Stimulated activated CD4-positive, alpha-beta T cell treated with anti-CD3 and anti-CD28 coated beads, Interleukin-1b, Interleukin-23, amount 100 ng/mL, for 4 hours (primary cell): Measurements from ENCODE around the gene FRMD4B.
A peak's percentile ranks its signal among the peaks of the same experiment; 100 is the strongest.
"Not testable (repeated sequence)": the region's sequence is repeated elsewhere in the genome, so short reads cannot be mapped to it uniquely, and the experiment has no call there.

ENCODE experiments used
- DNase-seq, 2 donors: peaks; one replicate each; pipeline ENCODE4 v3.0.0-alpha.2; 2020; ENCODE audit warnings: low read depth in 2 of 2

FRMD4B gene

DNA sequence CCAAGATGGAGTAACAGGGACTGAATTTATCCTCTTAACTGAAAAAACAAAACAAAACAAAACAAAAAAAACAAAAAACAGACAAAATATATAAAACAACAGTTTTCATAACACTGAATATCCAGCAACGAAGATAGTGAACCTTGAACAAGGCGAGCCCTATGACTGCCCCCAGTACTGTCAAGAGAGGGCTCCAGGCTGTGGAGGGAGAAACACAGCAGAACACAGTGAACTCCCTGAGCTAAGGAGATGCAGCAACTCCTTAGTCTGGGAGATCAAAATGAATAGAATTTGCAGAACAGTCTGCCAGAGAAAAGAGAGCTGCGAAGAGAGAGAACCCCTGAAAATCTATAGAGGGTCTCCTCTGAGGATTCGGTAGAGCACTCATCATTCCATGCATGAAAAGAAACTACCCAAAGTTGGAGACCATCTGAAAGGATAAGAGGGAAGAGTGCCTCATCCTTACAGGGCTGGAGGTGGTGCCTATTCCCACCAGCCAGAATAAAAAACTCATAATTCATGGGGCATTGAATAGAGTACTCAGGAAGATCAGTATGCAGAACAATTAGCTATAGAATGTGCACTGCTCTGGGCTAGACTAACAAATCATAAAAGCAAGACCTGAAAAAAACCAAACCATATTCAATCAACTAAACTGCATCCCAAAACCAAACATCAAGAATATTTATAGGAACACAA is 101.8 kb downstream of the FRMD4B start:
- no peak for DNase-seq

DNA sequence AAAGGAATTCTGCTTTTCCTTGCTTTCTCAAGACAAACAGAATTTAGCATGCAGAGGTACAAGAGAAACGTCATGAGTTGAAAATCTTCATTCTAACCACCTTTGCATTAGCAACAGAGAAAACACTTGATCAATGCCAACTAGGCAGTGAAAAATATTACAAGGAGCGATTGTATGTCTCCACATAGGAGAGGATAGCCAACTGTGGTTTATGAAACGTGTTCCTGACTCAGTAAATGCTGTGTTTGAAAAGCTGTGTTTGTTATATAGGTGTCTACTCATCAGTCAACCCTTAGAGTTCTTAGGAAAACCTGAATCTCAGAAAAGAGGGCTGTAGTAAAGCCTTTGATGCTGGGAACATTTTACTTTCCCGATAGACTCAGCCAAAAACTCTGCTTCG is 102.4 kb downstream of the FRMD4B start:
- DNase-seq = no peak

DNA sequence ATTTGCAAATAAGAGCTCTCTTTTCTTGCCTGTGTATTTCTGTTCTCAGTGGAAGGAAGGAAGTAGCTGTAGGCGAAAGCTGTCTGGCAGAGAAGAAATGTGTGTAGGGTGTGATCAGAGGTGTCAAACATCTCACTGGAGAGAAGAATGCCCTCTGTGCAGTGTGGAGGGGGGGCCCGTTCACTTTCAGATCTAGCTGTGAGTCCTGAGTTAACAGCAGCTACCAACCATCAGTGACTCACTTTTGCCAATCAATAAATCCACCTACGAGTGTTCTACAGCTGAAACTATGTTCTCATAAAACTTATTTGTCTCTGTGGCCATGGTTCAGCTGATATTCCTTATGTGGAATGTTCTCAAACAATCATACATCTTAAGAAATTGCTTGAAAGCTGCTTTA is 103.7 kb downstream of the FRMD4B start:
- peak; percentile 39 to 53 for DNase-seq

DNA sequence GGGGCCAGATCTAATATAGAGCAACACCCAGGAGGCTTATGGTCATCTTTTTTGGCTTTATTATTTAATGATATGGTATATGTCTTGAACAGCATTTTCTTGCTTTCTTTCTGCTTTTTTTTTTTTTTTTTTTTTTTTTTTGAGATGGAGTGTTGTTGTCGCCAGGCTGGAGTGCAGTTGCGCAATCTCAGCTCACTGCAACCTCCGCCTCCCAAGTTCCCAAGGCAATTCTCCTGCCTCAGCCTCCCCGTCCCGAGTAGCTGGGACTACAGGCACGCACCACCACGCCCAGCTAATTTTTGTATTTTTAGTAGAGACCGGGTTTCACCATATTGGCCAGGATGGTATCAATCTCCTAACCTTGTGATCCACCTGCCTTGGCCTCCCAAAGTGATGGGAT is 108.5 kb downstream of the FRMD4B start:
- not testable (repeated sequence) for DNase-seq

DNA sequence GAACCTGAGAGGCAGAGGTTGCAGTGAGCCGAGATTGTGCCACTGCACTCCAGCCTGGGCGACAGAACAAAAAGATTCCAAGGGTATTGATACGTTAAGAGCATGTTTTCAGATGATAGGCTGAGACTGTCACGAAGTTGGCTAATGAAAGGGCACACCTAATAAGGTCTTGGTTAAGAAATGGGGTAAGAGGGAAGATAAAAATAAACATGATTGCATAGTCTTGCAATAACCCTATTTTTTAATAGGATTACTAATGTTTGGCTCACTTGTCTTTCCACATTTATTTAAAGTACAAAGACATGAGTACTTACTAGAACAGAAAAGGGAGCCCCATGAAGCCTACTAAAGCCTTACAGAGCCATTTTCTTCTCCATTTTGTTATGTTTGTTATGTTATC is 109.0 kb downstream of the FRMD4B start:
- DNase-seq = no peak

DNA sequence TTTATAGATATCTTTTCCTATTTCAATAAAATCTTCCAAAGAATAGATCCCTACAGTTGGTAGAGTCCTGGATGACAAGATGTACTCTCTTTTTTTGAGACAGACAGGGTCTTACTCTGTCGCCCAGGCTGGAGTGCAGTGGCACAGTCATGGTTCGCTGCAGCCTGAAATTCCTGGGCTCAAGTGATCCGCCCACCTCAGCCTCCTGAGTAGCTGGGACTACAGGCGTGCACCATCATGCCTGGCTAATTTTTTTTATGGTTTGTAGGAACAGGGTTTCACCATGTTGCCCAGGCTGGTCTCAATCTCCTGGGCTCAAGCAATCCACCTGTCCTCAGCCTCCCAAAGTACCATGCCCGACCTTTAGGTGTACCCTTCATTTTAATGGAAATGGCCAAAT is 109.7 kb downstream of the FRMD4B start:
- DNase-seq = not testable (repeated sequence)

DNA sequence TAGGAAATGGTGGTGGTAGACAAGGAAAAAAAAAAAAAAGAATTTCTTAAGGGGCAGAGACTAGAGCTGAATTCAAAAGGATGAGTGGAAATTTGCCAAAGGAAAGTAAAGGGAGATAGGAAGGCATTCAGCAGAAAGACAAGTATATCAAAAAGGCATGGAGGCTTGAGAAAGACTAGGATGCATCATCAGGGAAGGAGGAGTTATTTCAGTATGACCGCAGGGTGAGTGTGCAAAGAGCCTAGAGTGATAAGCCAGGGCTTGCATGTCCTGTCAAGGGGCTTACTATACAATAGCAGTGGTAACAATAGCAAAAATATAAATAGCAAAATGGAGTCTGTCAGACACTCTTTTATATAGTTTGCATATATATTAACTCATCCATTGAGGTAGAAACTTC is 112.0 kb downstream of the FRMD4B start:
- no peak for DNase-seq

DNA sequence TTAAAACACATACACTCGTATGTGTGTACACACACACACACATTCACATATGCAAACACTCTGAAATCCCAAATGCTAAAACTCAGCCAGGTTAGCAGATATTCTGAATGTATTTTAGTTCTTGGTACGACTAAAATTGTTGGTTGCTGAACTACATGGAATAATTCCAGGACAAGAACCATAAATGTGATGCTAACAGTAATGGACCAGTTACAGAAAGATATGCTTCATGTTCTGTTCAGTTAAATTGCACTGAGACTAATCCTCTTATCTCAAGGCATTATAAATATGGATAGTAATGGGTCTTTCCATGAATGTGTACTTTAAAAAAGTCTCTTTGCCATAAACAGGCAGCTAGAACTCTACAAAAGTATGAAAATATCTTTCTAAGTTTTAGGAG is 113.3 kb downstream of the FRMD4B start:
- no peak for DNase-seq

DNA sequence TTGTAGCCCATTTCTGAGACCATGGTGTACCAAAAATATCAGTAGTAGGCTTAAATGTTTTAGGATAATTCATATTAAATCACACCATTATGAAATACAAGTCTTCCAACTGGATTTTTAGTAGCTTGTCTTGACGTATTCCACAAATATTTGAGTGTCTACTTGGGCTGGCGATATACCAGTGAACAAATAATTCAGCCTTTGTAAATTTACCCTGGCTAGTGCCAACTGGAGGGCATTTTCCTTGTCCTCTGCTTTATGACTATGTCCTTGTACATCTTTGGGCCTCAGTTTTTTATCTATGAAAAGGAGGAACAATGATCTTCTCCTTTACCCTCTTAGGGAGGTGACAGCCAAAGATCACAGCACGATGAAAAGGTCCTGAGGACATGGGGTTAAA is 114.8 kb downstream of the FRMD4B start:
- DNase-seq = no peak

DNA sequence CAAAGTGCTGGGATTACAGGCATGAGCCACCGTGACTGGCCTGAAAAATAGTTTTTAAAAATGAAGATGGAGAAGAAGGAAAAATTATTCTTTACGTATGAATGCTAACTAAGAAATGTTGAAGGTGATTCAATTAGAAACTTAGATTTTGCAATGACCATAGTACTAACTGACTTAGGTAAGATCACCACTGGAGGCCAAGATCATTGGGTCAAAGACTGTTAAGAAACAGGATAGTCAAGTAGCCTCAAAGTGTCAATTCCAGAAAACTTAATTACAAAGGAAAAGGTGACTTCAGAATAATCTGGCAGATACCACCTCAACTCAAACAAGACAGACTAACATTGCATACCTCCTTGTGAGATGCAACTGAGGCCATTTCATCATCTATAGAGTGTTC is 119.3 kb downstream of the FRMD4B start:
- DNase-seq = no peak

DNA sequence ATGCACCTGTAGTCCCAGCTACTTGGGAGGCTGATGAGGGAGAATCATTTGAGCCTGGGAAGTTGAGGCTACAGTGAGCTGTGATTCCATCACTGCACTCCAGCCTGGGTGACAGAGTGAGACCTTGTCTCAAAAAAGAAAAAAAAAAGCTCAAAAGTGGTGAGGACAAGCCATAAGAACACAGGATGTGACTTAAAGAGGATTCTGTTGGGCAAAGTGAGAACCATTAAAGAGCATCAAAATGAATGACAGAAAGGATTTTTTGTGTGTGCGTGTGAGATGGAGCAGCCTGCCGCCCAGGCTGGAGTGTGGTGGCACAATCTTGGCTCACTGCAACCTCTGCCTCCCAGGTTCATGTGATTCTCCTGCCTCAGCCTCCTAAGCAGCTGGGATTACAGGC is 119.8 kb downstream of the FRMD4B start:
- DNase-seq = not testable (repeated sequence)

DNA sequence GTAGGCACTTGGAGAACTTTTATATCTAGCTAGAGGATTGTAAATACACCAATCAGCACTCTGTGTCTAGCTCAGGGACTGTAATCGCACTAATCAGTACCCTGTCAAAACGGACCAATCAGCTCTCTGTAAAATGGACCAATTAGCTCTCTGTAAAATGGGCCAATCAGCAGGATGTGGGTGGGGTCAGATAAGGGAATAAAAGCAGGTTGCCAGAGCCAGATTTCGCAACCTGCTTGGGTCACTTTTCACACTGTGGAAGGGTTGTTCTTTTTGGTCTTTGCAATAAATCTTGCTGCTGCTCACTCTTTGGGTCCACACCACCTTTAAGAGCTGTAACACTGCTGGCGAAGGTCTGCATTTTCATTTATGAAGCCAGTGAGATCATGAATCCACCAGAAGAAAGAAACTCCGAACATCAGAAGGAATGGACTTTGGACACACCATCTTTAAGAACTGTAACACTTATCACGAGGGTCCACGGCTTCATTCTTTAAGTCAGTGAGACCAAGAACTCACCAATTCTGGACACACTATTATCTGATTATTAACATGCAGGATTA is 125.0 kb downstream of the FRMD4B start:
- not testable (repeated sequence) for DNase-seq

DNA sequence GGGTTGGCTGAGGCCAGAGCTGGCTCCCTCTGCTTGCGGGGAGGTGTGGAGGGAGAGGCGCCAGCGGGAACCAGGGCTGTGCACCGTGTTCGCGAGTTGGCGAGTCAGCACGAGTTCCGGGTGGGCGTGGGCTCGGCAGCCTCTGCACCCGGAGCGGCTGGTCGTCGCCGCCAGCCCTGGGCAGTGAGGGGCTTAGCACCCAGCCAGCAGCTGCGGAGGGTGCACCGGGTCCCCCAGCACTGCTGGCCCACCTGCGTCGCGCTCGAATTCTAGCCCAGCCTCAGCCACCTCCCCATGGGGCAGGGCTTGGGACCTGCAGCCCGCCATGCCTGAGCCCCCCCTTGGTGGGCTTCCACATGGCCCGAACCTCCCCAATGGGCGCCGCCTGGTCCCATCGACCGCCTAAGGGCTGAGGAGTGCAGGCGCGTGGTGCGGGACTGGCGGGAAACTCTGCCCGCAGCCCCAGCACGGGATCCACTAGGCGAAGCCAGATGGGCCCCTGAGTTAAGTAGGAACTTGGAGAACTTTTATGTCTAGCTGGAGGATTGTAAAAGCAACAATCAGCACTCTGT is 125.6 kb downstream of the FRMD4B start:
- no peak for DNase-seq

DNA sequence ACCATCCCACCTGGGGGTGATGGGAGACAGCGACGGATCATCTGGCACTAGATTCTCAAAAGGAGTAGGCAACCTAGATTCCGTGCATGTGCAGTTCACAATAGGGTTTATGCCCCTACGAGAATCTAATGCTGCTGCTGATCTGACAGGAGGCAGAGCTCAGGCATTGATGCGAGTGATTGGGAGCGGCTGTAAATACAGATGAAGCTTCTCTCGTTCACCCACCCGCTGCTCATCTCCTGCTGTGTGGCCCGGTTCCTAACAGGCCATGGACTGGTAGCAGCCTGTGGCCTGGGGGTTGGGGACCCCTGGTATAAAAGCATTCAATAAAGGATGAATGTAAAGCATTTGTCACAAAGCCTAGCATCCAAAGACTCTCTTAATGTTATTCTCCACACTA is 126.8 kb downstream of the FRMD4B start:
- no peak for DNase-seq

DNA sequence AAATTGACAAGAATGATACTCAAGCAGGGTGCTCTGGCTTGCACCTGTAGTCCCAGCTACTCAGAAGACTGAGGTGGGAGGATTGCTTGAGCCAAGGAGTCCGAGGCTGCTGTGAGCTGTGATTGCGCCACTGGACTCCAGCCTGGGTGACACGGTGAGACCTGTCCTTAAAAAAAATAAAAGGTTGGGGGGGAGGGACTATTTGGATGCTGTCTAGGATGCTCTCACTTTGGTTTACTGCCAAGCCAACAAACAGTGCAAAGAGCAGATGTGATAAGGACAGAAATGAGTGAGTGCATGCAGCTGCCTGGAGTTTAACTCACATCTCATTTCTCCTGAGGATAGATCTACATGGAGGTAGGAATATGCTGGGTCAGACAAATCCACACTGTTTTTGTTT is 130.0 kb downstream of the FRMD4B start:
- no peak for DNase-seq

DNA sequence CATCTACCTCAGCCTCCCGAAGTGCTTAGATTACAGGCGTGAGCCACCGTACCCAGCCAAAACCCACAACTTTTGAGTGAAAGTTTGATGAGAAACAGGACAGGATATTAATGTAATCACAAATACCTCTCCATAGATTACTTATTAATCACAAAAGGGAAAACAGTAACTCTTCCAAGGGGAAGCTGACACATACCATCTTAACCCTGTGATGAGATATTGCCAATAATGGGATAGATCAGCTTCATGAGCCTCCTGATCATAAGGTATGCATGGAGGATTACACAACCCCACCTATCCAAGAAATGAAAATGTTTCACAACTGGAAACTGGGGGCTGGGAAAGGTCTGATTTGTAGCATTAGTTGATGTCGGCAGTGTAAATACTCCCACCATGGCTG is 131.5 kb downstream of the FRMD4B start:
- no peak for DNase-seq

DNA sequence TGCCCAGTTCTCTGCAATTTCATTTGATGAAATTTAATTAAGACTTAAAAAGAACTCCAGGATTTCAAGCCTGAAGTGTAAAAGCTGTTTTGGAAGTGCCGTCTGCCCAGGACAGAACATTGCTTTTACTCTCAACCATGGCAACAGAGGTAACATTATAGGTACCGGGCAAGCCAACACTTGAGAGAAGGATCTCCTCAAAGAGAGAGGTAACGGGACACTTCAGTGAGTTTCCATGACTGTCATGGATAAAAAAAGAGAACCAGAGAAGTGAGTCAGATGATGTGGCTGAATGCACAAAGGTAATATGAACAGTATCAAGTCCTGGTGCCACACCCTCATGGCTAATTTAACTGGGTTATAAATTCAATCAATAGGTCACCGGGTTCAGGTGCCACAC is 133.3 kb downstream of the FRMD4B start:
- no peak for DNase-seq

DNA sequence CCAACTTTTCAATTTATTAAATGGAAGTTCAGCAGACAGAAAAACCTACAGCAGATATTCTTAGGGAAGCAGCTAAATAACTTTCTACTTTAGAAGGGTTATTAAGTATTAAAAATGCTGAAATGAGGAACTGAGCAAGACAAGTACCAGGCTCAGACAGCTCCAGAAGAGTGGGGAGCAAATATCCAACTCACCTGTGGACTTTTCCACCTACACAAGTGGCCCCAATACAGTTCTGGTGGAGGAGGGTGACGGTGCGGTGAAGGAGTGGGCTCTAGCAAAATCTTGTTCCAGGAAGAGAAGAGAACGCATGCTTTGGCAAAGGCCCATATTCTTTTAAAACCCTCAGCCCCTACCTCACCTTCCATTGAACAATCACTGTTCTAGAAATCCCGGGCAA is 133.7 kb downstream of the FRMD4B start:
- no peak for DNase-seq

DNA sequence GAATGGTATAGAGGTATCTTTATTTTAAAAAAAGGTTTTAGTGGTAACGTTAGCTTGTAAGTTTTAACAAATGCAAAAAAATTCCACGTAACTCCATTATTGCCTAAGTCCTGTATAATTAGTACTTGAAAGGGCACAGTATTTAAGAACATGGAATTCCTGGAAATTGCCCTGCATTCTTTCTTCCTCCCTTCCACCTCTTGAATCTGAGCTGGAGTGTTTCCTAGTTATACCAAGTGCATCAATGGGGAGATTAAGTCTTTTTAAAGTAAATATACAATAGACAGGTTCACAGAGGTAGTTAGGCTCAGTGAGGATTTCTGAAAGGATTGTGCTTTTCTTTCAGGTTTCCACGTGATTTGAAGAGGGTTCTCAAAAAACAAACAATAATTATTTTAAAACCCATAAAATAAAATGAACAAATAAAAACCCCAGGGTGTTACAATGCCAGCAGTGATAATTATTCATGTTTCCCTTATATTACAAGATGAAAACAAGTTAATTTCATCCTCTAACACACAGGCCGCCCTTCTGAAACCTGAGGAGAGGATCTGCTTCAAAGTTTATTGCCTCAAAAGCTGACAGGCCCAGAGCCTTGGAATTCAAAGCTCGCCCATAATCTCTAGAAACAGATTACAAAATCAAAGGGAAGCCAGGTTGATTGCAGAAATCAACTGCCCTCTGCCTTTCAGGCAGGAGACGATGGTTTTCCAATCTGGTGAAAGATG is 134.6 kb downstream of the FRMD4B start:
- DNase-seq = no peak

DNA sequence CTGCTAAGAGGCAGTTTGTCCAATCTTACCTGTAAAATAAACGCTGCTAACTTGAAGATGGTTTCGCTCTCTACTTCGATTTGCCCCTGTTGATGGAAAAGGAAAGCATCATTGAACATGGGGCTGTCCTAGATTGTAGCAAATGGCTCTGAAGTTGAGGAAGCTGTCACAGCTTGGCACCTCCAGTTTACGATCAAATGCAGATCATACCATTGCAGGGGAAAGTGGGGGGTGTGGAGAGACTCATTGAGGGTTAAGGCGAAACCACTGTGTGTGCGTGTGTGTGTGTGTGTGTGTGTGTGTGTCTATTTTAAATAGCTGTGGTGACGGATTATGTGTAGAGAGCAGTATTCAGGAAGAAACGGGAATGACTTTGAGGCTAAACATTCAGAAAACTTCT is 135.9 kb downstream of the FRMD4B start:
- peak; percentile 22 to 33 for DNase-seq

DNA sequence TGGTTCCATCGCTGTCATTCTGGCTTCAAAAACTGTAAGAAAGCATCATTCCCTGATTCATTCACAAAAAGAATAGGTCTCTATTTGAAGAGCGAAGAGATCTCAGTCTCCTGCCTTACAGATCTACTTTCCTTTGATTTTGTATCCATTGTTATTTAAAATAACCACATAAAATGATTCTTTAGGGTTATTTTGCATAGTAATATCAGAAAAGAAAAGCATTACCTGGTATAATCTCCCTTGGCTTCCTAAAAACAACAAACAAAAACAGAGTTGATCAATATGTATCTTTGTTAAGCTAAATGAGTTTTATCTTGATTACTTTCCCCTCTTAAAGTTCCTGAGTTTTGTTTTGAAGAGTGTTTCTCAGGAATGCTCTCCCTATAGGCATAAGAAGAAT is 136.9 kb downstream of the FRMD4B start:
- no peak for DNase-seq

DNA sequence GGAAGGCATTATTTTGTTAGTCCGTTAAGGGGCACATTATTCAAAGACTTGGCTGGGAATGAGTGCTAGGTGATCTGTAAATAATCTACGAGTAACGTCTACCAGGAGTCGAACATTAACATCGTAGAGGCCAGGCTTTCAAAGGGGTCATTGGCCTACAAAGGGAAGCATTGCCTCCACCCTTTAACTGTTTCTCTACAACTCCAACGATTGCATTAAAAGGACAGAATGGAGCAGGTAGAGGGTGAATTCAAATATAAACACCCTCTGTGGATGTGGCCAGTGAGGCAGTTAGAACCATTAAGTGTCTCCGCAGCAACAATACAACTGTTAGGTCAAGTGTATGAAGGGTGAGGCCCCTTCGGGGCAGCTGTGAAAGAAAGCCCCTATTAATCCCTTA is 137.5 kb downstream of the FRMD4B start:
- no peak for DNase-seq

DNA sequence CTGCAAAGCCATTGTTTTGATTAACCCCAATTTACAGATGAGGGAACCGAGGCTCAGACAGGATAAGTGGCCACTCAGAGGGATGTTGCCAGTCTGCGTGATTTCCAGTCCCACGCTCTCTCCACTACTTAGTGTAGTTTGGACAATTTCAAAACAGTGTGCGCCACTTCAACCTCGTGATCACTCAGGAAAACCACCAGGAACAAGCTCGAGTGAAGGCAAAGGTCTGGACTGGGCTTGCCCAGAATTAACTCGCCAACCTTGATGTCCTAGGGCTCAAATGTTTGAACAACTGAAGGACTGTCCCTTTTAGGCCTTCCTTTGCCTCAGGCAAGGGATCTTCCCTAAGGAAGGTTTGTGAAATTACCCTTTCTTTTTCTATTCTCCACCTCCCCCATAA is 139.3 kb downstream of the FRMD4B start:
- no peak for DNase-seq
